HG02571 (cell line): ENCODE results near the gene BCL7A.

Experiments
- ATAC-seq: cut with Tn5 transposase; IDR thresholded peaks from one replicate; pipeline ENCODE4 v1.9.1; 2021; ENCODE audit warnings: mild to moderate bottlenecking, moderate library complexity; ENCODE audit not compliant: unreplicated experiment

The BCL7A gene

GRCh38 chr12:122076743-122077495, 55.2 kb downstream of the BCL7A start:
- ATAC-seq, result no peak

- peak; percentile 70 for ATAC-seq
These were observed 56.7 kb downstream of the BCL7A start, which contains the start of gene MLXIP for GRCh38 chr12:122078141-122079032. Gene MLXIP, plus strand, starts transcription at chr12:122078756. Its CDS starts 98 bp downstream, at chr12:122078854.

GRCh38 chr12:122079033-122079531, 57.4 kb downstream of the BCL7A start:
- no peak for ATAC-seq

- no peak for ATAC-seq
These were observed 57.9 kb downstream of the BCL7A start for GRCh38 chr12:122079532-122080081.

GRCh38 chr12:122080149-122081082, 58.7 kb downstream of the BCL7A start:
- ATAC-seq, result no peak

- ATAC-seq, result no peak
These were observed 59.5 kb downstream of the BCL7A start for GRCh38 chr12:122081083-122081696.

- no peak for ATAC-seq
These were observed 60.1 kb downstream of the BCL7A start for GRCh38 chr12:122081697-122082221.

- no peak for ATAC-seq
These were observed 61.1 kb downstream of the BCL7A start for GRCh38 chr12:122082621-122083356.

GRCh38 chr12:122084857-122085405, 63.2 kb downstream of the BCL7A start:
- no peak for ATAC-seq

- no peak for ATAC-seq
These were observed 63.9 kb downstream of the BCL7A start for GRCh38 chr12:122085591-122085990.

GRCh38 chr12:122086116-122086515, 64.4 kb downstream of the BCL7A start:
- no peak for ATAC-seq

- no peak for ATAC-seq
These were observed 65.1 kb downstream of the BCL7A start for GRCh38 chr12:122086641-122087285.

GRCh38 chr12:122087431-122088178, 65.9 kb downstream of the BCL7A start:
- ATAC-seq, result no peak

GRCh38 chr12:122088179-122088810, 66.6 kb downstream of the BCL7A start:
- no peak for ATAC-seq

GRCh38 chr12:122089077-122089476, 67.4 kb downstream of the BCL7A start:
- ATAC-seq, result no peak

GRCh38 chr12:122090759-122091515, 69.3 kb downstream of the BCL7A start:
- no peak for ATAC-seq
